HG03521 (cell line): ENCODE results near the gene ATP2C1.
"Not testable (repeated sequence)": the region's sequence is repeated elsewhere in the genome, so short reads cannot be mapped to it uniquely, and the experiment has no call there.

Source experiments
- ATAC-seq: cut with Tn5 transposase; IDR thresholded peaks from one replicate; pipeline ENCODE4 v1.9.1; 2021; ENCODE audit warnings: mild to moderate bottlenecking, moderate library complexity; ENCODE audit not compliant: unreplicated experiment

The ATP2C1 gene

GRCh38 chr3:131036200-131036816, 142.4 kb downstream of the ATP2C1 start:
- ATAC-seq = no peak

- ATAC-seq = no peak
Measured at GRCh38 chr3:131036986-131037385, 143.1 kb downstream of the ATP2C1 start.

GRCh38 chr3:131038326-131038725, 144.4 kb downstream of the ATP2C1 start:
- no peak for ATAC-seq

GRCh38 chr3:131042271-131042985, 148.5 kb downstream of the ATP2C1 start:
- ATAC-seq = not testable (repeated sequence)

GRCh38 chr3:131047582-131047981, 153.7 kb downstream of the ATP2C1 start:
- ATAC-seq = no peak

GRCh38 chr3:131048030-131048429, 154.1 kb downstream of the ATP2C1 start:
- ATAC-seq = no peak

GRCh38 chr3:131050001-131050400, 156.1 kb downstream of the ATP2C1 start:
- ATAC-seq = no peak

GRCh38 chr3:131053043-131053859, 159.4 kb downstream of the ATP2C1 start:
- ATAC-seq = no peak
